ENCODE measurements around the gene NHLH2.

Gene NHLH2

GRCh38 chr1:115879977-115880376 is 39.1 kb upstream of the NHLH2 start:
- ChIA-PET CTCF (no interaction called here), POLR2A (no interaction called here)
- no peak for DNase-seq (ENCODE audit: low read depth, low spot score)
- TF ChIP-seq, protein P1, sequence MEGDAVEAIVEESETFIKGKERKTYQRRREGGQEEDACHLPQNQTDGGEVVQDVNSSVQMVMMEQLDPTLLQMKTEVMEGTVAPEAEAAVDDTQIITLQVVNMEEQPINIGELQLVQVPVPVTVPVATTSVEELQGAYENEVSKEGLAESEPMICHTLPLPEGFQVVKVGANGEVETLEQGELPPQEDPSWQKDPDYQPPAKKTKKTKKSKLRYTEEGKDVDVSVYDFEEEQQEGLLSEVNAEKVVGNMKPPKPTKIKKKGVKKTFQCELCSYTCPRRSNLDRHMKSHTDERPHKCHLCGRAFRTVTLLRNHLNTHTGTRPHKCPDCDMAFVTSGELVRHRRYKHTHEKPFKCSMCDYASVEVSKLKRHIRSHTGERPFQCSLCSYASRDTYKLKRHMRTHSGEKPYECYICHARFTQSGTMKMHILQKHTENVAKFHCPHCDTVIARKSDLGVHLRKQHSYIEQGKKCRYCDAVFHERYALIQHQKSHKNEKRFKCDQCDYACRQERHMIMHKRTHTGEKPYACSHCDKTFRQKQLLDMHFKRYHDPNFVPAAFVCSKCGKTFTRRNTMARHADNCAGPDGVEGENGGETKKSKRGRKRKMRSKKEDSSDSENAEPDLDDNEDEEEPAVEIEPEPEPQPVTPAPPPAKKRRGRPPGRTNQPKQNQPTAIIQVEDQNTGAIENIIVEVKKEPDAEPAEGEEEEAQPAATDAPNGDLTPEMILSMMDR (IDR thresholded peaks at IDR 0.05; ENCODE audit: insufficient read depth, low read length, missing control alignments) = no peak
- H3K4me3 ChIP-seq (ENCODE audit: low read depth, low read length) = no peak overlapping the region

- no peak overlapping the region for H3K4me3 ChIP-seq (ENCODE audit: low read depth, low read length)
- ChIA-PET POLR2A (no interaction called here), CTCF (no interaction called here)
- no peak for DNase-seq (ENCODE audit: low read depth, low spot score)
- TF ChIP-seq, protein P1 (IDR thresholded peaks at IDR 0.05; ENCODE audit: insufficient read depth, low read length, missing control alignments) = no peak
Measured at GRCh38 chr1:115877511-115877910, 36.6 kb upstream of the NHLH2 start.

GRCh38 chr1:115874904-115875303 is 34.0 kb upstream of the NHLH2 start:
- POLR2A ChIA-PET = no interaction called here
- TF ChIP-seq, protein P1 (IDR thresholded peaks at IDR 0.05; ENCODE audit: insufficient read depth, low read length, missing control alignments) = no peak
- no peak overlapping the region for H3K4me3 ChIP-seq (ENCODE audit: low read depth, low read length)
- no peak for DNase-seq (ENCODE audit: low read depth, low spot score)
- CTCF ChIA-PET = no interaction called here

- CTCF ChIA-PET = no interaction called here
- H3K4me3 ChIP-seq (ENCODE audit: low read depth, low read length) = no peak overlapping the region
- POLR2A ChIA-PET = no interaction called here
- TF ChIP-seq, protein P1 (IDR thresholded peaks at IDR 0.05; ENCODE audit: insufficient read depth, low read length, missing control alignments) = no peak
- no peak for DNase-seq (ENCODE audit: low read depth, low spot score)
Measured at GRCh38 chr1:115874497-115874896, 33.6 kb upstream of the NHLH2 start.

- POLR2A ChIA-PET = no interaction called here
- no peak overlapping the region for H3K4me3 ChIP-seq (ENCODE audit: low read depth, low read length)
- DNase-seq (ENCODE audit: low read depth, low spot score) = no peak
- TF ChIP-seq, protein P1 (IDR thresholded peaks at IDR 0.05; ENCODE audit: insufficient read depth, low read length, missing control alignments) = no peak
- CTCF ChIA-PET = no interaction called here
Measured at GRCh38 chr1:115873184-115873583, 32.3 kb upstream of the NHLH2 start.

DNA sequence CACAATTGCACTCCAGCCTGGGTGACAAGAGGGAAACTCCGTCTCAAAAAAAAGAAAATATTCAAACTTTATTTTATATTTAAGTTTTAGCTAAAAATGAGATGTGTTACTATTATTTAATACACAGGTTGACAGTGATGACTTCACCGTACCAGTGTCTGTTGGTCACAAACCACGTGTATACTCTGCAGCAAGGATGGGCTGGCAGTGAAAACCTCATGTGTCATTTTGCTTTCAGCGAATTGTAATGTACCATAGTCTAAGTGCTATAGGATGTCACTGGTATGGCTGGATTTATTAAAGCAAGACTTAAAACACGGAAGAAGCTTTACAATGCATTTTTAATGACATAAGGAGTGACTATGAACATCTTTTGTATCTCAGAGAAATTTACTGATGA is 28.1 kb upstream of the NHLH2 start:
- TF ChIP-seq, protein P1 (IDR thresholded peaks at IDR 0.05; ENCODE audit: insufficient read depth, low read length, missing control alignments) = no peak
- no peak overlapping the region for H3K4me3 ChIP-seq (ENCODE audit: low read depth, low read length)
- CTCF ChIA-PET = no interaction called here
- POLR2A ChIA-PET = no interaction called here
- DNase-seq (ENCODE audit: low read depth, low spot score) = no peak
